Mucosa of descending colon (tissue), 3 donors: ENCODE results near the gene ENPP7. TPM values are rescaled to one million over a fixed set of nuclear protein-coding genes. Genes with fewer than 3 reads are reported as not detected.

Experiments
- ATAC-seq: fragments of 200-7000 bp; cut with Tn5 transposase; one replicate; pipeline ENCODE4 v1.9.1; 2020; ENCODE audit warnings: mild to moderate bottlenecking, moderate library complexity
- DNase-seq, 3 donors: peaks; one replicate each; pipeline ENCODE4 v3.0.0-alpha.2; 2020
- H3K36me3 ChIP-seq: fragments of 200-600 bp; one replicate; pipeline ENCODE4 v1.8.0; 2021; ENCODE audit warnings: low read depth, mild to moderate bottlenecking
- H3K4me1 ChIP-seq: fragments of 200-600 bp; one replicate; pipeline ENCODE4 v1.8.0; 2021; ENCODE audit warnings: low read depth, mild to moderate bottlenecking
- H3K4me3 ChIP-seq: fragments of 200-600 bp; one replicate; pipeline ENCODE4 v1.8.0; 2021; ENCODE audit warnings: mild to moderate bottlenecking
- H3K9me3 ChIP-seq: fragments of 200-600 bp; one replicate; pipeline ENCODE4 v1.8.0; 2021; ENCODE audit warnings: mild to moderate bottlenecking
- intact Hi-C, 2 donors: fragments of 100-400 bp; cut with DNase I in 1 of 2; cut with micrococcal nuclease in 1 of 2; formaldehyde crosslinking; loops; one replicate each; pipeline versions ENCODE4 v1.11.0 to v1.11.1; 2022; cut with DNase I, micrococcal nuclease
- total RNA-seq, 3 donors: library from RNA; stranded (reverse); fragmentation: NEBNext Ultra II Directional in 2 of 3; extraction: Animal tissue kit (Norgen Biotek cat#: 25700) in 2 of 3; gene quantifications; one replicate each; pipeline versions ENCODE4 v1.2.1 to v1.2.4, GENCODE V29; 2021 to 2023
- TF ChIP-seq, protein P1 (sequence below): fragments of 200-600 bp; IDR thresholded peaks from one replicate; pipeline ENCODE4 v1.8.0; 2022; ENCODE audit warnings: antibody characterized with exemption, mild to moderate bottlenecking
- donor health status: DM: no; HTN: no; CAD: no; lungs with moderate emphysema.
- donor health status: DM: no; HTN: no; CAD: no.
- donor health status: DM: no; HTN: yes; CAD: no.

ENPP7 gene
- total RNA-seq, 3 donors from 2014 or later: not detected

DNA sequence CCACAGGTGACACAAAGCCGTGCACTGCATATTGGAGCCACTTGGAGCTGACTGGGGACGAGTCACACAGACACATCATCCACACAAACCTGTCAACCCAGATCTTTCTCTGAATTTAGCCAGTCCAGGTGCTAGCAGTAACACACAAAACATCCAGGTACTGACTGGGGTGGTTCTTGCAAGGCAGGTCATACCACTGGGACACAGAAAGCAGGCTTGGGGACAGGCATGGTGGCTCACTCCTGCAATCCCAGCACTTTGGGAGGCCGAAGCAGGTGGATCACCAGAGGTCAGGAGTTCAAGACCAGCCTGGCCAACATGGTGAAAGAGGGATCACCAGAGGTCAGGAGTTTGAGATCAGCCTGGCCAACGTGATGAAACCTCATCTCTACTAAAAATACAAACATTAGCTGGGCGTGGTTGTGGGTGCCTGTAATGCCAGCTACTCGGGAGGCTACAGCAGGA, 14.9 kb downstream of the ENPP7 start:
- H3K4me1 ChIP-seq: peaks cover 8% of the 10 kb centered on the region
- intact Hi-C loops: no loop called here

GRCh38 chr17:79746889-79747507, 16.3 kb downstream of the ENPP7 start:
- Histone ChIP-seq H3K36me3 (no peaks in the 10 kb centered on the region), H3K9me3 (no peaks in the 10 kb centered on the region), H3K4me1 (peaks cover 3% of the 10 kb centered on the region), H3K4me3 (no peak overlapping the region)
- TF ChIP-seq, protein P1, sequence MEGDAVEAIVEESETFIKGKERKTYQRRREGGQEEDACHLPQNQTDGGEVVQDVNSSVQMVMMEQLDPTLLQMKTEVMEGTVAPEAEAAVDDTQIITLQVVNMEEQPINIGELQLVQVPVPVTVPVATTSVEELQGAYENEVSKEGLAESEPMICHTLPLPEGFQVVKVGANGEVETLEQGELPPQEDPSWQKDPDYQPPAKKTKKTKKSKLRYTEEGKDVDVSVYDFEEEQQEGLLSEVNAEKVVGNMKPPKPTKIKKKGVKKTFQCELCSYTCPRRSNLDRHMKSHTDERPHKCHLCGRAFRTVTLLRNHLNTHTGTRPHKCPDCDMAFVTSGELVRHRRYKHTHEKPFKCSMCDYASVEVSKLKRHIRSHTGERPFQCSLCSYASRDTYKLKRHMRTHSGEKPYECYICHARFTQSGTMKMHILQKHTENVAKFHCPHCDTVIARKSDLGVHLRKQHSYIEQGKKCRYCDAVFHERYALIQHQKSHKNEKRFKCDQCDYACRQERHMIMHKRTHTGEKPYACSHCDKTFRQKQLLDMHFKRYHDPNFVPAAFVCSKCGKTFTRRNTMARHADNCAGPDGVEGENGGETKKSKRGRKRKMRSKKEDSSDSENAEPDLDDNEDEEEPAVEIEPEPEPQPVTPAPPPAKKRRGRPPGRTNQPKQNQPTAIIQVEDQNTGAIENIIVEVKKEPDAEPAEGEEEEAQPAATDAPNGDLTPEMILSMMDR: no peak
- ATAC-seq (no peak), DNase-seq (no peak)
- intact Hi-C loops: no loop called here

More for the DNA sequence above, 14.9 kb downstream of the ENPP7 start:
- H3K9me3 ChIP-seq: no peaks in the 10 kb centered on the region
- no peak overlapping the region for H3K4me3 ChIP-seq
- no peaks in the 10 kb centered on the region for H3K36me3 ChIP-seq
- DNase-seq (peak in 1 of 3 donors; percentile 12), ATAC-seq (no peak)
- TF ChIP-seq, protein P1: no peak

- no peaks in the 10 kb centered on the region for H3K9me3 ChIP-seq
- TF ChIP-seq, protein P1: no peak
- ATAC-seq (no peak), DNase-seq (peak in 1 of 3 donors; percentile 40)
- no peaks in the 10 kb centered on the region for H3K4me1 ChIP-seq
- no peaks in the 10 kb centered on the region for H3K36me3 ChIP-seq
- intact Hi-C loops: no loop called here
- no peak overlapping the region for H3K4me3 ChIP-seq
Observed at GRCh38 chr17:79747508-79748294, 17.0 kb downstream of the ENPP7 start.

GRCh38 chr17:79748295-79749099, 17.8 kb downstream of the ENPP7 start:
- Histone ChIP-seq H3K4me1 (no peaks in the 10 kb centered on the region), H3K4me3 (no peak overlapping the region), H3K36me3 (no peaks in the 10 kb centered on the region), H3K9me3 (no peaks in the 10 kb centered on the region)
- ATAC-seq: no peak
- TF ChIP-seq, protein P1: no peak
- DNase-seq: peak in 1 of 3 donors; percentile 25
- intact Hi-C loops: no loop called here

DNA sequence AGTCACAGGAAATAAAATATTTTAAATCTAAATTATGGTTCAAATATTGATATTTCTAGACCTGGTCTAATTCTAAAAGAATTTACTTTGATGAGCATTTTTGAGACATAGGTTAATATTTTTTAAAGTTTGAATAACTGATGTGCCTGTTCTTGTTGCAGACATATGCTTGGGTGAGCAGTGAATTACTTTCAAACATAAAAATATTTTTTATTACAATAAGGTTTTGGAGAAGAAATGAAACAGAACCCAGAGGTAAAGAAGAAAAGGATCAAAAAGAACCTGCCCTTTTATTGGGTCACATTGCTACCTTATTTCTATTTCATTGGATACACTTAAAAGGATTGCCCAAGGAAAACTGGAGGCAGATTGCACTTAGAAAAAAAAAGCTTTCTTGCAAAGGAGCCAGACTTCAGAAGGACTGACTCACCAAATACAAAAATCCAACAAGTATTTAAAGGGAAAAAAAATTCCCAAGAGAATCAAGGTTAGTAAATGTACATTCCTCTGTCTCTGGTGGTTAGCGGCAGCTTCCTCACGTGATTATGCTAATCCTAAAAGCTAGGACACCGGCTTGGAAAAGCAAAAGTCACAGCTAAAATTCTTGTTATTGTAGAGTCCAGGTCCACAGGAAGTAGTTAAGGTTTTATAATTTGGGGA, 18.5 kb downstream of the ENPP7 start:
- intact Hi-C loops: no loop called here
- ATAC-seq (no peak), DNase-seq (no peak)
- H3K36me3 ChIP-seq: no peaks in the 10 kb centered on the region
- H3K9me3 ChIP-seq: no peaks in the 10 kb centered on the region
- no peaks in the 10 kb centered on the region for H3K4me1 ChIP-seq
- TF ChIP-seq, protein P1: no peak
- no peak overlapping the region for H3K4me3 ChIP-seq
